CD4-positive, alpha-beta T cell treated with Interleukin-2 at 100 ng/mL for 4 hours (primary cell): ENCODE measurements around the gene RPL22.

ENCODE experiments used
- DNase-seq: peaks from one replicate; pipeline ENCODE4 v3.0.0-alpha.2; 2020; ENCODE audit warnings: low spot score

Gene RPL22

GRCh38 chr1:6171548-6172124, 27.8 kb downstream of the RPL22 start:
- DNase-seq, result no peak

- no peak for DNase-seq
Observed at GRCh38 chr1:6170742-6171201, 28.6 kb downstream of the RPL22 start.

- no peak for DNase-seq
Observed at GRCh38 chr1:6170116-6170741, 29.2 kb downstream of the RPL22 start.

DNA sequence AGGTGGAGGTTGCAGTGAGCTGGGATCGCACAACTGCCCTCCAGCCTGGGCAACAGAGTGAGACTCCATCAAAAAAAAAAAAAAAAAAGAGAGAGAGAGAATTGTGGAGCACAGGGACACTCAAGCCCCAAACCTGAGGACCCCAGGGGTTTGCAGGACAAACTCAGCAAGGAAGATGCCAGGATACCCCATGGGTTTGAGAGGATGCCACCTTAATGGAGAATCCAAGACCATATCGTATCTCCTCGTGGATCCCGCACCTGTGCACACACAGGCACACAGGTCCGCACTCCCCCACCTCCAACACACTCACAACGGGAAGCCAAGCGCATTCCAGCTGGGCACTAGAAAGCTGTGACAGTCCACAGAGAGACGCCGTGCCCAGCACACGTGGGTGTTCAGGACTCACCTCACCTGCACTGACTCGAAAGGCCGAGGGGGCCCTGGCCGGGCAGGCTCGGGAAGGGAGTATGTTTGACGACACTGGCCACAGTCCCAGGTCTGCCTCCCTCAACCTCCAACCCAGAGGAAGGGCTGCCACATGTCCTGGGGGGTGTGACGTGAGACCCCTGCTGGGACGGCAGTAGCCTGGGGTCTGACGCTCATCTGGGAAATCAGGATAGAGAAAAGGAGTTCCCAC, 30.3 kb downstream of the RPL22 start:
- DNase-seq, result no peak

- no peak for DNase-seq
Observed at GRCh38 chr1:6167391-6168303, 31.7 kb downstream of the RPL22 start.

DNA sequence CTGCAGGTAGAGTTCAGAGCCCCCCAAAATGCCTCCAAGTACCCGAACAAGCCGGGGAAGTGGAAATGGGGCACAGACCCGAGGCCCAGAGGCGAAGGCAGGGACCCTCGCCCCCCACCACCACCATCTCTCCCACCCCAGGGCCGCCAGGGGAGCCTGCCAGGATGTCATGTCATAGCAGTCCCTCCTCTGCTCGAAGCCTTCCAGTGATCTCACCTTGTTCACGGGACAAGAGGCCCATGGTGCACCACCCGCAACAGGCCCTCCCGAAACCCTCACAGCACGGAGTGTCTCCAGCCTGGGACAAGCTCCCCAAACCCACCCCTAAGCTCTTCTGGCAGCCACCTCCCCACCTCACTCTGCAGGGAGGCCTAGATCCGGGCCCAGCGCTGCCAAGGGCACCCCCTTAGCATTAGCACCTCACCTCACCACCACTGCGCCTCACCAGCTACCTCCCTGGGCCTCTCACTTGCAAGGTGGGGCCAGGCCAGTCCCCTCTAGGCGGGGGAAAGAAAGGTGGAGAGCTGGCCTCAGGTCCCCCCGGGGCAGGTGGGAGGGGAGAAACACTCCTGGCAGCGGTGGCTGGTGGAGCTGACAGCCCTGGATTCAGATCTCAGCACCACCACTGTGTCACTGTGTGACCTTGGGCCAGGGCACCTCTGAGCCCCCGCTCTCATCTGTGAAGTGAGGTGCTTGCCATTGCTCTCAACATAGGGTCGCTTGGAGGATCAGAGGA, 32.6 kb downstream of the RPL22 start:
- no peak for DNase-seq

- DNase-seq, result no peak
Observed at GRCh38 chr1:6166221-6166620, 33.2 kb downstream of the RPL22 start.

GRCh38 chr1:6165441-6165985, 33.9 kb downstream of the RPL22 start:
- DNase-seq, result no peak

DNA sequence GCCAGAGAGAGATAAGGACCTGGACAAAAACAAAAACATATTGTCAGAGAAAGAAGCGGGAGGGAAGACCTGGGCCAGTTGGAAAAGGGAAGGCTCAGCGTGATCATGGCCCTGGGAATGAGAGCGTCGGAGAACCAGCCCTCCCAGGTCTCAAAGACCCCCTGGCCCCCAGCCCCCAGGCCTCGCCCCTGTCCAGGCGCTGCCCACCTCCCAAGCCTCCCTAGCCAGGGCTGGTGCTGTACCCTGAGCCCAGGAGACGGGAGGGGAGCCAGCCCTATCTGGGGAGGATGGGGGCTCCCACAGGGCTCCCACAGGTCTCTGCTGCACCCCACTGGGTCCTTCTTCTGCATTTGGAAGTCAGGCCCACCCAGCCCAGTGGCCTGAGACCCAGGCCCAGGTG, 34.4 kb downstream of the RPL22 start:
- DNase-seq, result no peak

DNA sequence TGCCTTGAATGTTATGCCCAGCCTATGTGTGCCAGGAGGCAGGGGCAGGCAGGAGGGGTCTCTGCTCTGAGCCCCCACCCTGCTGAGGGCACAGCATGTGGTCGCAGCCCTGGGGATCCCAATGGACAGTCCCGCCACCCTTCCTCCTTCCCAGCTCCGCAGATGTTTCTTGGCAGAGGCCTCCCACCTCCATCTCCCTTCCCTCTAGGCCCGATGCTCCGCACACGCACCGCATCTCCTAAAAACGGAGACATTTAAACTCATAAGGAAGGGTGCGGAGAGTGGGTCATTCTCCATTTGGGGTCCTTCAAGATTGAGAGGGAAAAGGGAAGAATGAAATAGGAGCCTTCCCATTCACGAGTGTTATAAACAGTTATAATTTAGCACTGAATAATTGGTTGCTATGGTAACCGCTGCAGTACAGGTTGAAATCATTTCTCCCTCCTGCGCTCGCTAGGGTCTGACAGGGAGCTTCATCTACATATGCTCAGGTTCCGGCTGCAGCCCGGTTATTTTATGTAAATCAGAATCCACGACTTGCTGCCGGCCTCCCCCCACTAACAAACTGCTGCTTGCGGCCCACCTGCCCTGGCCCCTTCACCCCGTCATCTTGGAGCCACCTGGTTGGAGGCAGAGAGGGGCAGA, 35.3 kb downstream of the RPL22 start:
- DNase-seq, result no peak

GRCh38 chr1:6163191-6163972, 36.0 kb downstream of the RPL22 start:
- DNase-seq, result no peak

GRCh38 chr1:6162773-6163172, 36.6 kb downstream of the RPL22 start:
- DNase-seq, result no peak

GRCh38 chr1:6162341-6162740, 37.1 kb downstream of the RPL22 start:
- DNase-seq, result no peak

DNA sequence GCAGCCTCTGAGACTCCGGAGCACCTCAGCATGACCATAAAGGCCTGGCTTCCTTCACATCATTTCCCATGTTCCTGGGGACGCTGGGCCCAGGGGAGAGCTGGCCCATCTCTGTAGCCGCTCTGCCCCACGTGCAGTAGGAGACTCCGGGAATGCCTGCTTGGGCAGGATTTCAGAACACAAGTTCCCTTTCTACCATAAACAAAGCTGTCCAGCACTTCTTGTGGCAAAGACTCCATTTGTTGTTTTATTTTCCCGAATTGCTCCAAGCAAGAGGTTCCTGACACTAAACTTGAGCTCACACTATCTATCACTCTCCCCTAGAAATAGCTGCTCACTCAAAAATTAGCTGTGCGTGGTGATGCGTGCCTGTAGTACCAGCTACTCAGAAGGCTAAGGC, 41.2 kb downstream of the RPL22 start:
- no peak for DNase-seq

GRCh38 chr1:6157528-6158174, 41.7 kb downstream of the RPL22 start:
- no peak for DNase-seq

- DNase-seq, result no peak
Observed at GRCh38 chr1:6157132-6157527, 42.3 kb downstream of the RPL22 start.

GRCh38 chr1:6154525-6155319, 44.7 kb downstream of the RPL22 start:
- no peak for DNase-seq

GRCh38 chr1:6152882-6153281, 46.5 kb downstream of the RPL22 start:
- DNase-seq, result no peak

GRCh38 chr1:6152181-6152580, 47.2 kb downstream of the RPL22 start:
- no peak for DNase-seq
